ENCODE data around the gene ATP8A2.

DNA sequence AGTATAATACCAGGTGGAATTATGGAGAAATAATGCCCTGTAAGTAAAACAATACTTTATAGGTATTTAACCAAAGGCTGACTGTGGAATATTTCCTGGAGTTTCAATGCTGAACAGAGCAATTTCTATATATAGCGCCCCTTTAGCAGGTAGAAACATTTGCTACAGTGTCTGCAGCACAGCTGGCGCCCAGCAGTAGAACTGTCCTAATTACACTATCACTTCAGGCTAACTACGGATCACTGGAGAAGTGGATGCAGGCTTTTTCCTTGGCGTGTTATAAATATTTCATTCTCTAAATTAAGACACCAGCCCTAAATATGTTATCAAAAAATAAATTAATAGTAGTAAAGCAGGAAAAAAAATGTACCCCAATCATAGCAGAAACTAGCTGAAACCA lies 677.0 kb downstream of the ATP8A2 start:
- TF ChIP-seq, protein P1, sequence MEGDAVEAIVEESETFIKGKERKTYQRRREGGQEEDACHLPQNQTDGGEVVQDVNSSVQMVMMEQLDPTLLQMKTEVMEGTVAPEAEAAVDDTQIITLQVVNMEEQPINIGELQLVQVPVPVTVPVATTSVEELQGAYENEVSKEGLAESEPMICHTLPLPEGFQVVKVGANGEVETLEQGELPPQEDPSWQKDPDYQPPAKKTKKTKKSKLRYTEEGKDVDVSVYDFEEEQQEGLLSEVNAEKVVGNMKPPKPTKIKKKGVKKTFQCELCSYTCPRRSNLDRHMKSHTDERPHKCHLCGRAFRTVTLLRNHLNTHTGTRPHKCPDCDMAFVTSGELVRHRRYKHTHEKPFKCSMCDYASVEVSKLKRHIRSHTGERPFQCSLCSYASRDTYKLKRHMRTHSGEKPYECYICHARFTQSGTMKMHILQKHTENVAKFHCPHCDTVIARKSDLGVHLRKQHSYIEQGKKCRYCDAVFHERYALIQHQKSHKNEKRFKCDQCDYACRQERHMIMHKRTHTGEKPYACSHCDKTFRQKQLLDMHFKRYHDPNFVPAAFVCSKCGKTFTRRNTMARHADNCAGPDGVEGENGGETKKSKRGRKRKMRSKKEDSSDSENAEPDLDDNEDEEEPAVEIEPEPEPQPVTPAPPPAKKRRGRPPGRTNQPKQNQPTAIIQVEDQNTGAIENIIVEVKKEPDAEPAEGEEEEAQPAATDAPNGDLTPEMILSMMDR (conservative IDR thresholded peaks at IDR 0.05) = no peak
- TF ChIP-seq ZFX (IDR thresholded peaks at IDR 0.05) = no peak
